Measurements from ENCODE around the gene MINDY4.

Gene MINDY4

DNA sequence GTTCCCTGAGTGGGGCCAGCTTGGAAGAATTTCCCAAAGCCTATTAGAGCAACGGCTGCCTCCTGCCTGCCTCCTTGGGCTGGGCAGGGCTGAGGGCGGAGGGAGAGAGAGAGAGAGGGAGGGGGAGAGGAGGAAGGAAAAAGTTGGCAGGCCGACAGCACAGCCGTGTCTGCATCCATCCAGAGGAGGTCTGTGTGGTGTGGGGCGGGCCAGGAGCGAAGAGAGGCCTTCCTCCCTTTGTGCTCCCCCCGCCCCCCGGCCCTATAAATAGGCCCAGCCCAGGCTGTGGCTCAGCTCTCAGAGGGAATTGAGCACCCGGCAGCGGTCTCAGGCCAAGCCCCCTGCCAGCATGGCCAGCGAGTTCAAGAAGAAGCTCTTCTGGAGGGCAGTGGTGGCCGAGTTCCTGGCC, 140.3 kb downstream of the MINDY4 start, which contains the start of gene AQP1:
TSS of gene AQP1 (plus strand) at position 293 of the 409 bp plus-strand sequence. CDS start at position 350, 57 bp downstream.
- no peak within 1 kb of the TSS for H3K27ac ChIP-seq
- H3K27me3 ChIP-seq: peaks cover 12% of the 10 kb centered on the region
- no peak within 1 kb of the TSS for H3K4me3 ChIP-seq (ENCODE audit: low read depth in 1 of 2, low read length in 1 of 2)
- TF ChIP-seq, protein P1, sequence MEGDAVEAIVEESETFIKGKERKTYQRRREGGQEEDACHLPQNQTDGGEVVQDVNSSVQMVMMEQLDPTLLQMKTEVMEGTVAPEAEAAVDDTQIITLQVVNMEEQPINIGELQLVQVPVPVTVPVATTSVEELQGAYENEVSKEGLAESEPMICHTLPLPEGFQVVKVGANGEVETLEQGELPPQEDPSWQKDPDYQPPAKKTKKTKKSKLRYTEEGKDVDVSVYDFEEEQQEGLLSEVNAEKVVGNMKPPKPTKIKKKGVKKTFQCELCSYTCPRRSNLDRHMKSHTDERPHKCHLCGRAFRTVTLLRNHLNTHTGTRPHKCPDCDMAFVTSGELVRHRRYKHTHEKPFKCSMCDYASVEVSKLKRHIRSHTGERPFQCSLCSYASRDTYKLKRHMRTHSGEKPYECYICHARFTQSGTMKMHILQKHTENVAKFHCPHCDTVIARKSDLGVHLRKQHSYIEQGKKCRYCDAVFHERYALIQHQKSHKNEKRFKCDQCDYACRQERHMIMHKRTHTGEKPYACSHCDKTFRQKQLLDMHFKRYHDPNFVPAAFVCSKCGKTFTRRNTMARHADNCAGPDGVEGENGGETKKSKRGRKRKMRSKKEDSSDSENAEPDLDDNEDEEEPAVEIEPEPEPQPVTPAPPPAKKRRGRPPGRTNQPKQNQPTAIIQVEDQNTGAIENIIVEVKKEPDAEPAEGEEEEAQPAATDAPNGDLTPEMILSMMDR (IDR thresholded peaks at IDR 0.05): no peak
- H3K4me1 ChIP-seq (ENCODE audit: control insufficient read depth in 1 of 2, insufficient read depth in 1 of 2, low read depth in 1 of 2, low read length in 1 of 2): no peaks in the 10 kb centered on the region
- H3K9me3 ChIP-seq: no peaks in the 10 kb centered on the region
- no peaks in the 10 kb centered on the region for H3K36me3 ChIP-seq

DNA sequence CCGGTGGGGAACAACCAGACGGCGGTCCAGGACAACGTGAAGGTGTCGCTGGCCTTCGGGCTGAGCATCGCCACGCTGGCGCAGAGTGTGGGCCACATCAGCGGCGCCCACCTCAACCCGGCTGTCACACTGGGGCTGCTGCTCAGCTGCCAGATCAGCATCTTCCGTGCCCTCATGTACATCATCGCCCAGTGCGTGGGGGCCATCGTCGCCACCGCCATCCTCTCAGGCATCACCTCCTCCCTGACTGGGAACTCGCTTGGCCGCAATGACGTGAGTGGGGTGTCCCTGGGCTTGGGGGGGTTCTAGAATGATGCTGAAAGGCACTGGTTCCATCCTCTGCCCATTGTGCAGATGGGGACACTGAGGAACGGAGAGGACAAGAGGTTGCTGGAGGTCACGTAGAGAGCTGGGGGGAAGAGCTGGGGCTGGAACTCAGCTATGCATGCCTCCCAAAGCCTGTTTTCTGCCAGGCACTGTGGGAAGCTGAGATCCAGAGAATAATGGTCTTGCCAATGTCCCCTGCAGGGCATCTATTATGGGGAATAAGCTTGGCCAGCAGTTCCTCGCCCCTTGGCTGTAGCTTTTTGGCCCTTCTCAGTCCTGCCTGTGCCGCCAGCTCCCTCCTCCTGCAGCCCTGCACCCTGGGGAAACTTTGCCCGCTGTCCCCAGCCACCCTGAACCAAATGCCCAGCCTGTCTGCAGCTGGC, 141.0 kb downstream of the MINDY4 start:
- H3K9me3 ChIP-seq: no peaks in the 10 kb centered on the region
- H3K4me3 ChIP-seq (ENCODE audit: low read depth in 1 of 2, low read length in 1 of 2): no peak overlapping the region
- H3K4me1 ChIP-seq (ENCODE audit: control insufficient read depth in 1 of 2, insufficient read depth in 1 of 2, low read depth in 1 of 2, low read length in 1 of 2): no peaks in the 10 kb centered on the region
- H3K27ac ChIP-seq: no peak overlapping the region
- TF ChIP-seq, protein P1 (IDR thresholded peaks at IDR 0.05): no peak
- peaks cover 12% of the 10 kb centered on the region for H3K27me3 ChIP-seq
- H3K36me3 ChIP-seq: no peaks in the 10 kb centered on the region

DNA sequence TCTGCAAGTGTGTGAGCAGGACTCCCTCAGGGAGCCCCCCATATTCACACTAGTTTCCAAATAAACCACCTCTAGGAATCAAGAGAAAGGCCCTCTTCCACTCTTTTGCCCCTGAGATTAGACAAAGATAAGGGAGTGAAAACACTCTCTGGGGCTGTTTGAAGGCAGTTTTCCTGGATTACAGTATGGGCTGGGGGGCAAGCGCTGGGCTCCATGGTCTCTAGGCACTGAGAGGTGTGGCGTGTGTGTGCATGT, 141.4 kb downstream of the MINDY4 start:
- peaks cover 12% of the 10 kb centered on the region for H3K27me3 ChIP-seq
- no peaks in the 10 kb centered on the region for H3K4me1 ChIP-seq (ENCODE audit: control insufficient read depth in 1 of 2, insufficient read depth in 1 of 2, low read depth in 1 of 2, low read length in 1 of 2)
- no peak overlapping the region for H3K4me3 ChIP-seq (ENCODE audit: low read depth in 1 of 2, low read length in 1 of 2)

DNA sequence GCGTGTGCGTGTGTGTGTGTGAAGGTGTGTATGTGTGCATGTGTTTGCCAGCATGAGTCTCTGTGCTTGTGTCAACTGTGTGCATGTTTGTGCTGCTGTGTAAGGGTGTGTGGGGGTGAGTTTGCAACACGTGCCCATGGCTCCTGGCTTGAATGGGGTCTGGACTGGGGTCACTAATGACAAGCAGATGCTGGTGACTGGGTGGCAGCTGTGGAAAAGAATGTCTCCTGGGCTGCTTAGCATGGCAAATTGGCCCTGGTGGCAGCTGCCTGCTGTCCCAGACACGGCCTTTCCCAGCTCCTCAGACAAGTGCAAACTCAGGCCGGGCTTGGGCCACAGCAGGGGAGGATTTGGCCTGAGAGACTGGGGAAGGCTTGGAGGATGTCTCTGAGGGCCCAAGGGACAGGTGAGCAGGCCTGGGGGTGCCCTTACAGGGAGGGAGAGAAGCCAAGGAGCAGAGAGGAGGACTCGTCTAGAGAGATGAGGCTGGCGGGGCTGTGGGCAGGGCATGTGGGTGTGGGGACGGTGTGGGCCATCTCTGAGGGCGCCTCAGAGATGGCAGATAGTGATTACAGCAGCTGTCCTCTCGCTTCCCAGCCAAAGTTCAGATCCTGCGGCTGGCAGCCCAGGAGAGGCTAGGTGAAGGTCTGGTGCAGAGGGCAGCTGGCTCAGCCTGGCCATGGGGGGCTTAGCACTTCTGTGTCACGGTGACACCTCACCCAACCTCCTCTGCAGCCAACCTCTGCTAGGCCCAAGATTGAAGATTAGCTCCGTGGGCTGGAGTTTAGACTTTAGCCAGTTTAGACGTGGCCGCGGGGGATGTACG, 142.0 kb downstream of the MINDY4 start:
- peaks cover 12% of the 10 kb centered on the region for H3K27me3 ChIP-seq

More for the DNA sequence above, 141.4 kb downstream of the MINDY4 start:
- TF ChIP-seq, protein P1 (IDR thresholded peaks at IDR 0.05): no peak
- H3K27ac ChIP-seq: no peak overlapping the region
- H3K36me3 ChIP-seq: no peaks in the 10 kb centered on the region
- no peaks in the 10 kb centered on the region for H3K9me3 ChIP-seq

DNA sequence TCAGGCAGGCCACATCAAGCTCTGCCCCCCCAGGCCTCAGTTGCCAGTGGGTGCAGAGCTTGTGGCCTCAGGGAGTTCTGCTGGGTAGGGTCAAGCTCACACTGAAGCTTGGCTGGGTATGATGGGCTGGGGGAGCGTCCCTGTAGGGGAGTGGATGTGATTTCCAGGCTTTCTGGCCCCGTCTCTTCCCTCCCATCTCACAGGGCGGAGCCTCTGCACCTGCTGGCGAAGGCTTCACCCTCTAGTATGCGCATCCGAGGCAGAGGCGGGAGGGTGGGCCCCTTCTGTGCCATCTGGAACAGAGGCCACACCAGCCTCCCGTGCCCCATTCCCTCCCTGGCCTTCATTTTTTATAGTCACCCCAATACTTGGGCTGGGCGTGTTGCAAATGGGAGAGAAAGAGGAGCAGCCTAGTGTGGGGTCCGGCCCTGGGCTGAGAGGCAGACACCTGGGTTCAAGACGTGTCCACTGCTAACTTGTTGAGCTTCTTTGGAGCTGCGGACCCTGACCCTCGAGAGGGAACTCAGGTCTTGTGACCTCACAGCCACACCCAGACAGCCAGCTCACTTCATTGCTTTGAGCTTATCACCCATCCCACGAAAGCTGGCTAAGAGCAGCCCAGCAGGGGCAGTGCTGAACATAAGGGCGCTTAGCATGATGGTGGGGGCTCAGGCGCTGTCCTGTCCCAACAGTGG, 142.8 kb downstream of the MINDY4 start:
- H3K27ac ChIP-seq: no peak overlapping the region
- no peaks in the 10 kb centered on the region for H3K4me1 ChIP-seq (ENCODE audit: control insufficient read depth in 1 of 2, insufficient read depth in 1 of 2, low read depth in 1 of 2, low read length in 1 of 2)
- H3K4me3 ChIP-seq (ENCODE audit: low read depth in 1 of 2, low read length in 1 of 2): no peak overlapping the region
- peaks cover 12% of the 10 kb centered on the region for H3K27me3 ChIP-seq
- no peaks in the 10 kb centered on the region for H3K9me3 ChIP-seq
- TF ChIP-seq, protein P1 (IDR thresholded peaks at IDR 0.05): no peak
- H3K36me3 ChIP-seq: no peaks in the 10 kb centered on the region

More for the DNA sequence above, 142.0 kb downstream of the MINDY4 start:
- H3K4me3 ChIP-seq (ENCODE audit: low read depth in 1 of 2, low read length in 1 of 2): no peak overlapping the region
- no peak overlapping the region for H3K27ac ChIP-seq
- TF ChIP-seq, protein P1 (IDR thresholded peaks at IDR 0.05): no peak
- no peaks in the 10 kb centered on the region for H3K4me1 ChIP-seq (ENCODE audit: control insufficient read depth in 1 of 2, insufficient read depth in 1 of 2, low read depth in 1 of 2, low read length in 1 of 2)
- no peaks in the 10 kb centered on the region for H3K36me3 ChIP-seq
- no peaks in the 10 kb centered on the region for H3K9me3 ChIP-seq

All from neutrophil (primary cell).